Gastroesophageal sphincter (tissue), 4 donors: ENCODE results near the gene CCDC91. TPM values are rescaled to one million over a fixed set of nuclear protein-coding genes. Genes with fewer than 3 reads are reported as not detected.
"Not testable (repeated sequence)": the region's sequence is repeated elsewhere in the genome, so short reads cannot be mapped to it uniquely, and the experiment has no call there.

Experiments used
- ATAC-seq: fragments of 150-250 bp; one replicate; pipeline ENCODE4 v1.9.1; 2016; ENCODE audit warnings: mild to moderate bottlenecking, moderate library complexity
- H3K27ac ChIP-seq, 4 donors: fragments of 200-600 bp; sonication (generic) in 3 of 4; 1 replicate in 3 of 4; 2 replicates in 1 of 4; pipeline ENCODE4 v1.5.1; 2016 to 2019
- H3K27me3 ChIP-seq: fragments of 200-600 bp; sonication (generic); one replicate; pipeline ENCODE4 v1.5.1; 2019
- H3K36me3 ChIP-seq, 2 donors: fragments of 200-600 bp; sonication (generic); one replicate each; pipeline ENCODE4 v1.5.1; 2019; ENCODE audit warnings: control low read depth in 1 of 2
- H3K4me1 ChIP-seq, 3 donors: fragments of 200-600 bp; sonication (generic); 1 replicate in 2 of 3; 2 replicates in 1 of 3; pipeline ENCODE4 v1.5.1; 2016 to 2019; ENCODE audit warnings: control low read depth in 2 of 3
- H3K4me3 ChIP-seq, 2 donors: fragments of 200-600 bp; sonication (generic); one replicate each; pipeline ENCODE4 v1.5.1; 2019; ENCODE audit warnings: mild to moderate bottlenecking in 1 of 2, moderate library complexity in 1 of 2
- H3K9me3 ChIP-seq, 3 donors: fragments of 200-600 bp; sonication (generic); one replicate each; pipeline ENCODE4 v1.5.1; 2017 to 2019; ENCODE audit warnings: control low read depth in 2 of 3
- EP300 ChIP-seq: sonication (generic); formaldehyde crosslinking; IDR thresholded peaks from one replicate; pipeline ENCODE4 v1.6.1; 2017; ENCODE audit warnings: antibody characterized with exemption, mild to moderate bottlenecking
- POLR2A ChIP-seq, 2 donors: fragments of 450-650 bp; IDR thresholded peaks; one replicate each; pipeline ENCODE4 v1.6.1; 2017; ENCODE audit warnings: antibody characterized with exemption in 2 of 2, mild to moderate bottlenecking in 2 of 2, moderate library complexity in 1 of 2
- POLR2AphosphoS5 ChIP-seq: sonication (generic); formaldehyde crosslinking; IDR thresholded peaks from one replicate; pipeline ENCODE4 v1.6.1; 2017; ENCODE audit warnings: antibody characterized with exemption
- WGBS, 2 donors: methylation state at CpG; one replicate each; pipeline ENCODE4 v1.1.5; 2018; ENCODE audit warnings: low coverage in 1 of 2; 5-methylcytosine and 5-hydroxymethylcytosine counted together
- total RNA-seq, 4 donors: library from RNA; depleted of rRNA; stranded (reverse); fragments of >200 nt; gene quantifications; one replicate each; pipeline ENCODE4 v1.1.0, GENCODE V29; 2016
- TF ChIP-seq, protein P1 (sequence below), 4 experiments: fragments of 200-600 bp in 2 of 4; fragments of 450-650 bp in 2 of 4; sonication (generic) in 1 of 4; IDR thresholded peaks; one replicate each; pipeline ENCODE4 v1.5.1; 2017 to 2019; ENCODE audit warnings: antibody characterized with exemption in 4 of 4, mild to moderate bottlenecking in 2 of 4, moderate library complexity in 2 of 4

The CCDC91 gene
- total RNA-seq, 4 donors from 2014 or later, result 53.1 to 93.4 (median 64.0) TPM

DNA sequence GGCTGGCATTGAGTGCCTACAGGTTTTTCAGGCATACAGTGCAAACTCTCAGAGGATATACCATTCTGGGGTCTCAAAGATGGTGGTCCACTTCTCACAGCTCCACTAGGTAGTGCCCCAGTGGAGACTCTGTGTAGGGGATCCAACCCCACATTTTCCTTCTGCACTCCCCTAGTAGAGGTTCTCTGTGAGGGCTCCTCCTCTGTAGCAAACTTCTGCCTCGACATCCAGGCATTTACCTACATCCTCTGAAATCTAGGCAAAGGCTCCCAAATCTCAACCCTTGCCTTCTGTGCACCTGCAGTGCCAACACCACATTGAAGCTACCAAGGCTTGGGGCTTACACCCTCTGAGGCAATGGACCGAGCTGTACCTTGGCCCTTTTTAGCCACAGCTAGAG, 179.2 kb downstream of the CCDC91 start:
- Histone ChIP-seq H3K27me3 (no peaks in the 10 kb centered on the region), H3K36me3 (peaks cover 0 to 39% of the 10 kb centered on the region in 2 donors), H3K4me1 (no peaks in the 10 kb centered on the region), H3K9me3 (peaks cover 0 to 36% (median 0%) of the 10 kb centered on the region in 3 donors), H3K4me3 (no peak overlapping the region), H3K27ac (no peak overlapping the region)
- TF ChIP-seq EP300 (no peak), POLR2AphosphoS5 (no peak), POLR2A (IDR thresholded peaks at IDR 0.05) (no peak)
- TF ChIP-seq, protein P1, sequence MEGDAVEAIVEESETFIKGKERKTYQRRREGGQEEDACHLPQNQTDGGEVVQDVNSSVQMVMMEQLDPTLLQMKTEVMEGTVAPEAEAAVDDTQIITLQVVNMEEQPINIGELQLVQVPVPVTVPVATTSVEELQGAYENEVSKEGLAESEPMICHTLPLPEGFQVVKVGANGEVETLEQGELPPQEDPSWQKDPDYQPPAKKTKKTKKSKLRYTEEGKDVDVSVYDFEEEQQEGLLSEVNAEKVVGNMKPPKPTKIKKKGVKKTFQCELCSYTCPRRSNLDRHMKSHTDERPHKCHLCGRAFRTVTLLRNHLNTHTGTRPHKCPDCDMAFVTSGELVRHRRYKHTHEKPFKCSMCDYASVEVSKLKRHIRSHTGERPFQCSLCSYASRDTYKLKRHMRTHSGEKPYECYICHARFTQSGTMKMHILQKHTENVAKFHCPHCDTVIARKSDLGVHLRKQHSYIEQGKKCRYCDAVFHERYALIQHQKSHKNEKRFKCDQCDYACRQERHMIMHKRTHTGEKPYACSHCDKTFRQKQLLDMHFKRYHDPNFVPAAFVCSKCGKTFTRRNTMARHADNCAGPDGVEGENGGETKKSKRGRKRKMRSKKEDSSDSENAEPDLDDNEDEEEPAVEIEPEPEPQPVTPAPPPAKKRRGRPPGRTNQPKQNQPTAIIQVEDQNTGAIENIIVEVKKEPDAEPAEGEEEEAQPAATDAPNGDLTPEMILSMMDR (IDR thresholded peaks at IDR 0.05), result no peak
- no peak for ATAC-seq
- 88 to 100% methylated on average over 1 to 2 of the region's 2 CpGs for WGBS, 2 donors

DNA sequence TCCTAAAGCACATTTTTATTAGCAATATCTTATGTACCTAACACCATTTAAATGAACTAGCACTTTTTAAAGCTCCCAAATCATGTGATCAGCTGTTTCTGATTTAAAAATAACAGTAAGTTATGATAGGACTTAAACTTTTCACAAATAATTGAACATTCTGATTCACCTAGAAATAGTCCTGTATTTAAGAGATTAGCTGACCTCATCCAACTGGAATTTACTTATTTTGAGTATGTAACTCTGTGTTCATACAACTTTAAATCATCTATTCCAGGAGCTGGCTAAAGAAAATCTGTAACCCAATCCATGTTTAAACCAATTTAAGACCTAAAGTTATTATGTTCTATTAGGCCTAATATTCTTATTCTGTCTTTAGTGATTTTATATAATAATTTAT, 184.3 kb downstream of the CCDC91 start:
- TF ChIP-seq EP300 (no peak), POLR2AphosphoS5 (no peak), POLR2A (IDR thresholded peaks at IDR 0.05) (no peak)
- TF ChIP-seq, protein P1 (IDR thresholded peaks at IDR 0.05), result no peak
- H3K4me3 ChIP-seq, result no peak overlapping the region
- no peak for ATAC-seq
- peaks cover 0 to 29% (median 0%) of the 10 kb centered on the region in 3 donors for H3K9me3 ChIP-seq
- no peaks in the 10 kb centered on the region for H3K4me1 ChIP-seq
- H3K36me3 ChIP-seq, result peaks cover 0 to 18% of the 10 kb centered on the region in 2 donors
- H3K27ac ChIP-seq, result no peak overlapping the region
- H3K27me3 ChIP-seq, result no peaks in the 10 kb centered on the region

DNA sequence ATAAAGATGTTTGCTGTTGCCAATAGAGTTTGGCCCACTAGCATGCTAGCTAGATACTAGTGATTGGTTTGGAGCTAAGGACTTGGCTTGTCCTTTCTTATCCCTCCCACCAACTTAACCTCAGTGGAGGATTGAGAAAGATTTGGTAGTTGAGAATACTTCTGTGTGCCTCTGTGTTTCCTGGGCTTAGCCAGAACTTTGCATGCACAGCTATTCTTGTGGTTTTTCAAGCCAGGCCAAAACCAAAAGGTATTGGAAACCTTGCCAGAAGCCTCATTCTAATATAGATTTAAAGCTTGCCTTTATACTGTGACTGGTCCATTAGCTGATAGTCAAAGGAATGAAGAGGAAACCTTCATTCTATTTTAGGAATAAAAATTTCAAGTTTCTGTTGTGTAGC, 188.5 kb downstream of the CCDC91 start:
- H3K9me3 ChIP-seq, result no peaks in the 10 kb centered on the region
- H3K27me3 ChIP-seq, result no peaks in the 10 kb centered on the region
- no peaks in the 10 kb centered on the region for H3K36me3 ChIP-seq
- TF ChIP-seq EP300 (no peak), POLR2AphosphoS5 (no peak), POLR2A (IDR thresholded peaks at IDR 0.05) (no peak)
- TF ChIP-seq, protein P1 (IDR thresholded peaks at IDR 0.05), result no peak
- H3K27ac ChIP-seq, result no peak overlapping the region
- no peak overlapping the region for H3K4me3 ChIP-seq
- ATAC-seq, result no peak
- no peaks in the 10 kb centered on the region for H3K4me1 ChIP-seq

DNA sequence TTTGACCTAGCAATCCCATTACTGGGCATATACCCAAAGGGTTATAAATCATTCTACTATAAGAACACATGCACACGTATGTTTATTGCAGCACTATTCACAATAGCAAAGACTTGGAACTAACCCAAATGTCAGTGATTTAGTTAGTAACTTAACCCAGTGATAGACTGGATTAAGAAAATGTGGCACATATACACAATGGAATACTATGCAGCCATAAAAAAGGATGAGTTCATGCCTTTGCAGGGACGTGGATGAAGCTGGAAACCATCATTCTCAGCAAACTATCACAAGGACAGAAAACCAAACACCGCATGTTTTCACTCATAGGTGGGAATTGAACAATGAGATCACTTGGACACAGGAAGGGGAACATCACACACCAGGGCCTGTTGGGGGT, 189.5 kb downstream of the CCDC91 start:
- not testable (repeated sequence) for ATAC-seq, H3K36me3 ChIP-seq, H3K9me3 ChIP-seq, H3K27ac ChIP-seq, H3K27me3 ChIP-seq, H3K4me3 ChIP-seq, H3K4me1 ChIP-seq
- WGBS, 2 donors, result 60 to 91% methylated on average over 1 to 3 of the region's 3 CpGs

DNA sequence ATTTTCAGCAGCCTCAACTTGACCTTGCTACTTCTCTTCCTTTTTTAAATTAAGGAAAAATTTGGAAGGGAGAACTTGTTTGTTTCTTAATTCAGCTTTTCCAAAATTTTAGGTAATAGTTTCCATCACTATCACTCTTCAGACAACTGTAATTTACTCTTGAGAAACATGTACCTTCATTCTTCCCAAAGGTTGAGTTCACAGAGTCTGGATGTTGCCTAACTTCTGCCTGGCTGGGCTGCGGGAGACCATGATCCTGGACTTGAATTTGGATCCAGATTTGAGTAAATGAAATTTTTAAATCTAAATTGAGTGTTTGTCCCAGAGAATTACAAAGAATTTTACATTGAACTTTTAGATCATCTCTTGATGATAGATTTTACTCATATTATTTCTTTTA, 193.1 kb downstream of the CCDC91 start:
- no peak for ATAC-seq
- Histone ChIP-seq H3K36me3 (no peaks in the 10 kb centered on the region), H3K4me3 (no peak overlapping the region), H3K27me3 (no peaks in the 10 kb centered on the region), H3K27ac (no peak overlapping the region), H3K4me1 (no peaks in the 10 kb centered on the region), H3K9me3 (no peaks in the 10 kb centered on the region)
- 78% methylated on average over 1 of the region's 1 CpG; no CpG with 5 or more reads in 1 of the 2 donors for WGBS, 2 donors
- TF ChIP-seq EP300 (no peak), POLR2AphosphoS5 (no peak), POLR2A (IDR thresholded peaks at IDR 0.05) (no peak)
- TF ChIP-seq, protein P1 (IDR thresholded peaks at IDR 0.05), result no peak

GRCh38 chr12:28388879-28389278, 198.6 kb downstream of the CCDC91 start:
- H3K27ac ChIP-seq, result no peak overlapping the region
- no peak overlapping the region for H3K4me3 ChIP-seq
- no peaks in the 10 kb centered on the region for H3K9me3 ChIP-seq
- TF ChIP-seq POLR2A (IDR thresholded peaks at IDR 0.05) (no peak), POLR2AphosphoS5 (no peak), EP300 (no peak)
- TF ChIP-seq, protein P1 (IDR thresholded peaks at IDR 0.05), result no peak
- 57 to 71% methylated on average over 2 to 4 of the region's 4 CpGs for WGBS, 2 donors
- no peaks in the 10 kb centered on the region for H3K36me3 ChIP-seq
- ATAC-seq, result no peak
- H3K27me3 ChIP-seq, result no peaks in the 10 kb centered on the region
- peaks cover 0 to 17% (median 0%) of the 10 kb centered on the region in 3 donors for H3K4me1 ChIP-seq
